ENCODE results near the gene LCK.
"Not testable (repeated sequence)": the region's sequence is repeated elsewhere in the genome, so short reads cannot be mapped to it uniquely, and the experiment has no call there.

LCK gene

DNA sequence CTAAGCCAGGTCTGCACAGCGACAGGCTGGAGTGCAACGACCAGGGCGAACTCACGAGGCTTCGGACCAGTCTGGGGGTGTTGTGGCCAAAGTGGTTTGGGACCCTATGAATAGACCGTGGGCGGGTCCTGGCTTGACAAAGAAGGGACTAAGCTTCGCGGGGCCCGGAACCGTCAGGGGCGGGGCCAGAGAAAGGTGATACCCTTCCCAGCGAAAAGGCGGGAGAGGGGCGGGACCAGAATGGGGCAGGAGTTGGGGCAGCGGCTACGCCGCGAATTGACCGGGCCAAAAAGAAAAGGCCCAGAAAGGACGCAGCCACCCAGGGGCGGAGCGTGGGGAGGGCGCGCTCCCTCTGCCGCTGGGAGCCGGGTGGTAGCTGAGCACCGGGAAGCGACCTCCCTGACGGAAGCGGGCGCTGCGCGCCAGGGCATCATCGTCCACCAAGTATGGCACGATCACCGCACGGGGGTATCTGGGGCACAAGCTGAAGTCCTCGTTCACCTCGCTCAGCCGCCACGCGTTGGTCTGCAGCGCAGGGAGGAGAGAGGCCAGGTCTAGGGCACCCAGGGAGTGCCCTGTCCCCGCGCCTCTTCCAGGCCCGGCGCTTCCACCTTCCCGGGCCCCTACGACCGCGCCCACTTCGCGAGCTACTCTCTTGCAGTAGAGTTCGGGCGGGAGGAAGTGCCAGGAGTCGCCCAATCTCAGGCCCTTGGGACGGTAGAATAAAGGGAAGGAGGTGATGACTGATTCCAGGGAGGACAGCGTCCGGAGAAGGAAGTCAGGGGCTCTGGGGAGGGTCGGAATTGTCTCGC, 10.7 kb upstream of the LCK start:
- no peak for DNase-seq

- no peak for DNase-seq
These were observed 9.9 kb upstream of the LCK start for GRCh38 chr1:32241001-32241763.

GRCh38 chr1:32242341-32242851, 8.7 kb upstream of the LCK start:
- no peak for DNase-seq

- no peak for DNase-seq
These were observed 4.2 kb upstream of the LCK start, which contains the start of gene FAM167B for GRCh38 chr1:32246888-32247273. FAM167B (plus strand) TSS chr1:32247222; CDS start chr1:32247422, 200 bp downstream.

- no peak for DNase-seq
These were observed 3.6 kb upstream of the LCK start for GRCh38 chr1:32247452-32247851.

GRCh38 chr1:32247983-32248889, 2.8 kb upstream of the LCK start:
- DNase-seq: no peak

GRCh38 chr1:32249831-32250525, 1.1 kb upstream of the LCK start:
- DNase-seq: no peak

GRCh38 chr1:32255072-32256071, 4.3 kb downstream of the LCK start:
- DNase-seq: no peak

GRCh38 chr1:32256473-32257226, 5.6 kb downstream of the LCK start:
- no peak for DNase-seq

- no peak for DNase-seq
These were observed 6.1 kb downstream of the LCK start for GRCh38 chr1:32257227-32257508.

- not testable (repeated sequence) for DNase-seq
These were observed 12.2 kb downstream of the LCK start for GRCh38 chr1:32263236-32263593.

DNA sequence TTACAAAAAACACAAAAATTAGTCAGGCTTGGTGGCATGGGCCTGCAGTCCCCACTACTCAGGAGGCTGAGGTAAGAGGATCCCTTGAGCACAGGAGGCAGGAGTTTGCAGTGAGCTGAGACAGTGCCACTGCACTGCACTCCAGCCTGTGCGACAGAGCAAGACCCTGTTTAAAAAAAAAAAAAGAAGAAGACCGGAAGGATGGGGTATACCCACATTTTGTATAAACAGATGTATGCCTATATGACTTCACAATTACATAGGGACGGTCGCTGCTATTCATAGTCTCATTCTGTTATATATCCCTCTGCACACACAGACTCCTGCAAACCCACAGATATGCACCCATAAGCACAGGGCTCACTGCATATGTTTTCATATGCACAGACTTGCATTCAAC, 12.7 kb downstream of the LCK start:
- no peak for DNase-seq

GRCh38 chr1:32265846-32266245, 14.8 kb downstream of the LCK start:
- DNase-seq: no peak

- no peak for DNase-seq
These were observed 16.0 kb downstream of the LCK start for GRCh38 chr1:32266921-32267591.

GRCh38 chr1:32269744-32270143, 18.7 kb downstream of the LCK start:
- no peak for DNase-seq

DNA sequence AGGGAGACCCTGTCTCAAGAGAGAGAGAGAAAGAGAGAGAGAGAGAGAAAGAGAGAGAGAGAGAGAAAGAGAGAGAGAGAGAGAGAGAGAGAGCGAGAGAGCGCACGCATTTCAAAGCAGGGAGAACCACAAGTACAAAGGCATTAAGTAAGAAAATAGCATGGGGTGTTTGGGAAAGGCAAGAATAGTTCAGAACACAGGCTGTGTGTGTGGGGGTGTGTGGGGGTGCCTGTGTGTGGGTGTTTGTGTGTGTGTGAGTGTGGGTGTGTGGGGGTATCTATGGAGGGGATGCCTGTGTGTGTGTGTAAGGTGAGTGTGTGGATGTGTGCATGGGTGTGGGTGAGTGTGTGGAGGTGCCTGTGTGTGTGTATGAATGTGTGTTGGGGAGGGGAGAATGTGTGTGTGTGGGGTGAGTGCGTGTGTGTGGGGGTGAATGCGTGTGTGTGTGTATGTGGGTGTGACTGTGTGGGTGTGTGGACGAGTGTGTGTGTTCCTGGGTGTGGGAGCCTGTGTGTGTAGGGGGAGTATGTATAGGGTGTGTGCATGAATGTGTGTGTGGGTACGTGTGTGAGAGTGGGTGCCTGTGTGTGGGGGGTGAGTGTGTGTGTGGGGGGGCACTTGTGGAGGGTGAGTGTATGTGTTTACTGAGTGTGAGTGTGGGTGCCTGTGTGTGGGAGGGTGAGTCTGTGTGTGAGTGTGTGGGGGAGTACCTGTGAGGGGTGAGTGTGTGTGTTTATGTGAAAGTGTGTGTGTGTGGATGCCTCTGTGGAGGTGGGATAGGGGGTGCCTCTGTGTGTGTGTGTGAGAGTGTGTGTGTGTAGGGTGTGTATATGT, 21.7 kb downstream of the LCK start:
- no peak for DNase-seq

DNA sequence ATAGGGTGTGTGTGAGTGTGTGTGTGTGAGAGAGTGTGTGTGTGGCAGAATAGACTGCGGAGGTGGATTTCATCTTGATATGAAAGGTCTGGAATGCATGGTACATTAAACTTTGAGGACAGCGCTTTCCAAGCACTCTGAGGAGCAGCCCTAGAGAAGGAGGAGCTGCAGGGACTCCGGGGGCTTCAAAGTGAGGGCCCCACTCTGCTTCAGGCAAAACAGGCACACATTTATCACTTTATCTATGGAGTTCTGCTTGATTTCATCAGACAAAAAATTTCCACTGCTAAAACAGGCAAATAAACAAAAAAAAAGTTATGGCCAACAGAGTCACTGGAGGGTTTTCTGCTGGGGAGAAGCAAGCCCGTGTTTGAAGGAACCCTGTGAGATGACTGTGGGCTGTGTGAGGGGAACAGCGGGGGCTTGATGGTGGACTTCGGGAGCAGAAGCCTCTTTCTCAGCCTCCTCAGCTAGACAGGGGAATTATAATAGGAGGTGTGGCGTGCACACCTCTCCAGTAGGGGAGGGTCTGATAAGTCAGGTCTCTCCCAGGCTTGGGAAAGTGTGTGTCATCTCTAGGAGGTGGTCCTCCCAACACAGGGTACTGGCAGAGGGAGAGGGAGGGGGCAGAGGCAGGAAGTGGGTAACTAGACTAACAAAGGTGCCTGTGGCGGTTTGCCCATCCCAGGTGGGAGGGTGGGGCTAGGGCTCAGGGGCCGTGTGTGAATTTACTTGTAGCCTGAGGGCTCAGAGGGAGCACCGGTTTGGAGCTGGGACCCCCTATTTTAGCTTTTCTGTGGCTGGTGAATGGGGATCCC, 22.5 kb downstream of the LCK start:
- no peak for DNase-seq
